GM19239 (cell line): ENCODE results near the gene TM9SF4.

Source experiments
- DNase-seq: peaks from one replicate; pipeline ENCODE4 v3.0.0; 2011; ENCODE audit warnings: low spot score; ENCODE audit not compliant: insufficient read length
- FAIRE-seq: peaks from 2 replicates; lab custom pipeline; 2011; peaks lifted over from hg19 to GRCh38; lab: Jason Lieb, UNC

The TM9SF4 gene, protein sequence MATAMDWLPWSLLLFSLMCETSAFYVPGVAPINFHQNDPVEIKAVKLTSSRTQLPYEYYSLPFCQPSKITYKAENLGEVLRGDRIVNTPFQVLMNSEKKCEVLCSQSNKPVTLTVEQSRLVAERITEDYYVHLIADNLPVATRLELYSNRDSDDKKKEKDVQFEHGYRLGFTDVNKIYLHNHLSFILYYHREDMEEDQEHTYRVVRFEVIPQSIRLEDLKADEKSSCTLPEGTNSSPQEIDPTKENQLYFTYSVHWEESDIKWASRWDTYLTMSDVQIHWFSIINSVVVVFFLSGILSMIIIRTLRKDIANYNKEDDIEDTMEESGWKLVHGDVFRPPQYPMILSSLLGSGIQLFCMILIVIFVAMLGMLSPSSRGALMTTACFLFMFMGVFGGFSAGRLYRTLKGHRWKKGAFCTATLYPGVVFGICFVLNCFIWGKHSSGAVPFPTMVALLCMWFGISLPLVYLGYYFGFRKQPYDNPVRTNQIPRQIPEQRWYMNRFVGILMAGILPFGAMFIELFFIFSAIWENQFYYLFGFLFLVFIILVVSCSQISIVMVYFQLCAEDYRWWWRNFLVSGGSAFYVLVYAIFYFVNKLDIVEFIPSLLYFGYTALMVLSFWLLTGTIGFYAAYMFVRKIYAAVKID

DNA sequence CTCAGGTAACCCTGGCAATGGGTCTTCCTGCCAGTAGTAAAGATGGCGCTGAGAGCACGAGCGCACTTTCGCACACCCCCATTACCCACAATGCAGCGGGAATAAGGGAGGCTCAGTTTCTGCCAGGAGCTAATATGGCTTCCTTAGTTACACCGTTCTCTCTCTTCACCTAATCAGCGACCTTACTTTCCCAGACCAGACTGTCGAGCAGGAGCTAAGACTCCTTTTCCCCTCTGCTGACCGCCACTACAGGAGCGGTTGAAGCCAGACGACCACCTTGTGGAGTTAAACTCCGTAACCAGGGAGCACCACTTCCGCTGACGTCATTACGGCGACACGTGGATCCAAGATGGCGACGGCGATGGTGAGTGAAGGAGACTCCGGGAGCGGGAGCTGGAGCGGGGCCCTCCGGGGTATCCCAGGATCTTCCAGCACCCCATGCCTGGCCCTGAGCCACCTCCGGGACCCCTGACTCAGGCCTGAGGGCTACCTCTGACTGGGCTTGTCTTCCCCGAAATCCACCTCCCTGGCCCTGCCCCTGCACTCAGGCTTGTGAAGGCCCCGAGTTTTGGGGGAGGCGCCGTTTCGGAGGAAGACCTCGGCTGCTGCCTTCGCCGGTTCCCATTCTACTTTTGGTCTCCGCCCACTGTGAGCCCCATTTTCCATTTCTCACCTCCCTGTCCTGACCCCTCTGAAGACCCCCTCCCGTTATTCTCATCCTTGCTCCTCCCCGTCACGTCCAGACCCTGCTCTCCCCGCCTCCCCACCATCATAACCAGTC is at the start of gene TM9SF4:
Gene TM9SF4, plus strand, starts transcription at position 323 of the 781 bp plus-strand sequence. Its CDS starts 27 bp downstream, at position 350.
- peak; percentile 88 for DNase-seq
- FAIRE-seq, result peak; percentile 89

DNA sequence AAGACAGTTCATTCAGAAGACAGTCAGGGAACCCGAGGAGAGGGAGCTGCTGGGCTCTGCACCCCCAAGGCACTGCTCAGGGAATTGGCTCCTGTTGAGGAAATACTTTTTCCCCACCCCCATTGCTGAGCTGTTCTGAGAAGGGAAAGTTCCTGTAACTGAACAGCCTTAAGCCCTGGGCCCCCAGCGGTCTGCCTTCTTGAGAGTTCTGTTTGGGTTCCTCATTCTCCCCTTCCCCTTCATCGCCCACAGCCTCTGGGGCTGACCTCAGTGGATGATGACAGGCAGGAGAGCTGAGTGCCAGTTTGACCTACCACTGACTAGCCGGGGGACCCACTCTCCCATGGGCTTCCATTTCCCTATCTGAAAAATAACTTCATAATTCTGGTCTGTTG is 46.7 kb upstream of the TM9SF4 start:
- FAIRE-seq, result no peak
- no peak for DNase-seq

DNA sequence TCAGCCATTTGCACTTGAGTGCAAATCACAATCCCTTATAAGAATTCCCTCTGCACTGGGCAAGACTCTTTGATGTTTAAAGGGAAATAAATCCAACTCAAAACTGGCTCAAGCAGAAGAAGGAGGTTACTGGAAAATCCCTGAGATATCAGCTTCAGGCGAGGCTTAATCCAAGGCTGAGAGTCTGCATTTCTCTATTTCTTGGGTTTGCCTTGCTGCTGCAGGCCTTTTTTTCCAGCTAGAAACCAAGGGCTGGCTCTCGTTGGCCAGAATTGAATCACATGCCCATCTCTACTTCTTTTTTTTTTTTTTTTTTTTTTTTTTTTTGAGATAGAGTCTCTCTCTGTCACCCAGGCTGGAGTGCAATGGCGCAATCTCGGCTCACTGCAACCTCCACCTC is 45.8 kb upstream of the TM9SF4 start:
- no peak for DNase-seq
- no peak for FAIRE-seq

- FAIRE-seq (no peak), DNase-seq (no peak)
Observed at GRCh38 chr20:32064667-32065066, 44.8 kb upstream of the TM9SF4 start.

DNA sequence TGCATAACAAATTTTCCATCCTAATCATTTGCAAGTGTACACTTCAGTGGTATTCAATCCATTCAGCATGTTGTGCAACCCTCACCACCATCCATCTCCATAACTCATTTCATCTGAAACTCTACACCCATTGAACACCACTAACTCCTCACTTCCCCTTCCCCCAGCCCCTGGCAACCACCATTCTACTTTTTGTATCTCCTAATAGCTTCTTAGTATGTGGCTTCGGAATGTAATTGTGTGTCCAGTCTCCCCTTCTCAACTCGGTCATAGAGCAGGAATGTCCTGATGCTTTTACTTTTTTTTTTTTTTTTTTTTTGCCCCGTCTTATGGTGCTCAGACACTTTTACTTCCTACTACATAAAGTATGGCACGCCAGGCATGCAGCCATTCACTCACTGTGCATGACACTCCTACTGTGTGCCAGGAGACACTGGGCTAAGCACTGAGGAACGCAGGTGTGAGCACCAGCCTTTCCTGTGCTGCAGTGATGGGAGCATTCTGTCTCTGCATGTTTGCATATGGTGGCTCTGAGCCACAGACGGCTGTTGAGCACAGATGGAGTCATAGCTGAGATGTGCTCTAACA is 42.2 kb upstream of the TM9SF4 start:
- DNase-seq, result no peak
- no peak for FAIRE-seq

DNA sequence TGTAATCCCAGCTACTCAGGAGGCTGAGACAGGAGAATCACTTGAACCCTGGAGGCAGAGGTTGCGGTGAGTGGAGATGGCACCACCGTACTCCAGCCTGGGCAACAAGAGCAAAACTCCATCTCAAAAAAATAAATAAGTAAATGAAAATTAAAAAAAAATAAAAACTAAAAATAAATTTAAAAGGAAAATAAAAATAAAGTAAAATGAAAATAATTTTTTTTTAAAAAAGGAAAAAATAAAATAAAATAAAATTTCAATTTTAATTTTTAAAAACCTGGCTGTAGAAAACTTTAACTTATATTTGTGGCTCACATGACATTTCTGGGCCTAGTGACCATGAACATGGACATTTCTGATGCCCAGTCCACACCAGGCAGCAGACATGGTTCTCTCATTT is 41.3 kb upstream of the TM9SF4 start:
- FAIRE-seq (no peak), DNase-seq (no peak)

DNA sequence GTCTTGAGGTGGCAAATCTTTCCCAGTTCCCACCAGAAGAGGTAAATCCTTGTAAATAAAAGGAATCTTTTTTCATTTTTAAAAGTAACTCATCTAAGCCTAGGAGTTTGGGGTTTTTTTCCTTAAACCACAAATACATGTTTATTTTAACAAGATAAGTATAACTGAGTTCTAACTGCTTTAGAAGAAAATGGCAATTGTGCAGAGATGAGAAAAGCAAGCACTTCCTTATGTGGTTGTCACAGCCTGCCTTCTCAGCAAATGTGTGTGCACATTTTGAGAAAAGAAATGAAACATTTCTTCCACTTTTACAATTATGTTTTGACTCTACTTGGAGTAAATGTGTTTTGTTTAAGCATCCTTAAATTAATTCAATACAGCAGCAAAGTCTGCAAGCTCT is 39.8 kb upstream of the TM9SF4 start:
- no peak for DNase-seq
- no peak for FAIRE-seq

- no peak for DNase-seq
- FAIRE-seq, result no peak
Observed at GRCh38 chr20:32070282-32070681, 39.2 kb upstream of the TM9SF4 start.

DNA sequence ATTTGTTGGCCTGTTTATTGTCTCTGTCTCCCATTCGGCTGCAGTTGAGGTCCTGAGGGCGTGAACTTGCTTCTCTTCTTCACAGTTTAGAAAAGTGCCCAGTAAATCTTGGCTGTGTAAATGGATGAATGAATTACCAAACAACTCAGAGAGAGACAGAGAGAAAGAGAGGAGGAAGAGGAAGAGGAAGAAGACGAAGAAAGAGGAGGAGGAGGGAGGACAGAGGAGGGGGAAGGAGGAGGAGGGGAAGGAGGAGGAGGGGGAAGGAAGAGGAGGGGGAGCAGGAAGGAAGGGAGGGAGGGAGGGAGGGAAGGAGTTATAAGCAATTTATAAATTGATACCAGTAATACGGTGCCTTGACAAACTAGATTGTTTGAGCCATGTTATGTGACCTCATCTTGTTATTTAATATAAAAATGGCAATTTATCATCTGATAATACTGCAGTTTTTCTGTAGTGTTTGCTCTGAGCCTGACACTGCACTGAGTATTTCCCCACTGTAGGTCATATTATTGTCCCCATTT is 38.8 kb upstream of the TM9SF4 start:
- DNase-seq, result no peak
- FAIRE-seq, result no peak

DNA sequence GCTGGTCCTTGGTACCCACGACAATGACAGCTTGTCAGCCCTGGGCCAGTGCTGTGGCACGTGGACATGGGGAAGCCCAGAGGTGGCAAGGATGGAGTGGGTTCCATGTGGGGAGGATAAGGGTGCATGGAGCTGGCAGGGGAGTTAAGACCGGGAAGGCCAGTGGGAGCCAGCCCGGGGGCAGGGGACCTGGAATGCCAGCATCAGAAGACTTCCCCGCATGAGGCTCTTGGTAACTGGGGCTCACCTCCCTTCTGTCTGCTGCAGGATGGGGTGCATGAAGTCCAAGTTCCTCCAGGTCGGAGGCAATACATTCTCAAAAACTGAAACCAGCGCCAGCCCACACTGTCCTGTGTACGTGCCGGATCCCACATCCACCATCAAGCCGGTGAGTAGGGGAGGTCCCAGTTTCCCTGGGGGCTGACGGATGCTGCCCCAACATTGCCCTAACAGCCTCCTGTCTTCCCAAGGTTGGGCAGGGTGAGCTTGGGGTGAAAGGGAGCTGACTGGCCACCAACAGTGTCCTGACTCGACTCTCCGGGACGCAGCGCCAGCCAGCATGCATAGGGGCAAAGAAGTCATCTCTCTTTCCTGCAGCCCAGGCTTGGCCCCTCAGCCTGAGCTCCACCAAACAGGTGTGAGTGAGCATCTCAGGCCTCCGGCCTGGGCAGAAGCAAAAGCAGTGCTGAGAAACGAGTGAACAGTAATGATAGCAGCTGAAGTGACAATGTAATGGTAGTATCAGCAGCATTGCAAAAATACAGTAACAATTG is 37.9 kb upstream of the TM9SF4 start:
- DNase-seq (no peak), FAIRE-seq (no peak)

- DNase-seq (no peak), FAIRE-seq (no peak)
Observed at GRCh38 chr20:32072168-32072750, 37.3 kb upstream of the TM9SF4 start.

GRCh38 chr20:32075534-32075933 is 34.0 kb upstream of the TM9SF4 start:
- no peak for FAIRE-seq

DNA sequence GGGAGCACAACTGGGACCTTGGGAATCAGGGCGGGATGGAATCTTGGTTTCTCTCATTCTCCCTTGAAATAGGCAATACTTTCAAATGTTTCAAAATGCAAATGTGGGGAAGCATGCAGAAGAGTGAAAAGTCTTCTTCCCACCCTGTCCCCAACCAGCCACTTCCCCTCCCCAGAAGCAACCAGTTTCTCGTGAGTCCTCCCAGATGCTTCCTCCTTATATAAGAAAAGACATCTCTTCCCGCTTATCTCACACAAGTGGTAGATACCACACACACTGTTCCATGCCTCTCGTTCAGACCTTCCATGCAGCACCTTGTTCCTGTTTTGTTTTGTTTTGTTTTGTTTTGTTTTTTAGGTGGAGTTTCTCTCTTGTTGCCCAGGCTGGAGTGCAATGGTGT is 32.3 kb upstream of the TM9SF4 start:
- FAIRE-seq (no peak), DNase-seq (no peak)

More at GRCh38 chr20:32075534-32075933, 34.0 kb upstream of the TM9SF4 start:
- no peak for DNase-seq

GRCh38 chr20:32078322-32078721 is 31.2 kb upstream of the TM9SF4 start:
- FAIRE-seq, result no peak
- DNase-seq, result no peak

DNA sequence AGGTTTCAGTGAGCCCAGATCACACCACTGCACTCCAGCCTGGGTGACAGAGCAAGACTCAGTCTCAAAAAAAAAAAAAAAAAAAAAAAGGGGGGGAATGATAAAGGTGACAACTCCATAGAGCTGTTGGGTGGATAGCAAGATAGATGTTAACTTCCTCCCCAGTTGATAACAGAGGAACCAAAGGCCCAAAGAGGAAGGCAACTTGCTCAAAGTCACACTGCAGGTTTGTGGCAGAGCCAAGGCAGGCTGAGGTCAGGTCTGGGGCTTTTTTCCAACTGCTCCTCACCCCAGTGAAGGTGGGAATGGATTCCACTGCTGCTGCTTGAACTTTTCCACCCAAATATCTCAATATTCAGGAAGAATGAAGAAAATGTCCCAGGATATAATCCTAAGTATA is 30.7 kb upstream of the TM9SF4 start:
- FAIRE-seq, result no peak
- DNase-seq, result no peak

DNA sequence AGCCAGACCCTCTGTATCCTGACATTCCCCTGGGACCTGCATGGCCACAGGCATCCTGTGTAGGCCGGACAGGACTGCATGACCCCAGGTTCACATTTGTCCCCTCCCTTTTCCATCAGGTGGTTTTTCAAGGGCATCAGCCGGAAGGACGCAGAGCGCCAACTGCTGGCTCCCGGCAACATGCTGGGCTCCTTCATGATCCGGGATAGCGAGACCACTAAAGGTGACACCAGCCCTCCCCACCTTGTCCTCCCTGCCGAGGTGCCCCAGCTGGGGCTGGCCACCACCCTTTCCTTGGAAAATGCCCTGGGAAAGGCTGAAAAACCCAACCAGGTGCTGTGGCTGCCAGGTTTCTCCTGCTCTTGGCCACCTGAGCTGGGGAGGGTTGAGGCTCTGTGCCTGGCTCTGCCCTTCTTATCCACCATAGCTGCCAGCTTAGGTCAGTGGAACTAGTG is 29.8 kb upstream of the TM9SF4 start:
- FAIRE-seq, result no peak

DNA sequence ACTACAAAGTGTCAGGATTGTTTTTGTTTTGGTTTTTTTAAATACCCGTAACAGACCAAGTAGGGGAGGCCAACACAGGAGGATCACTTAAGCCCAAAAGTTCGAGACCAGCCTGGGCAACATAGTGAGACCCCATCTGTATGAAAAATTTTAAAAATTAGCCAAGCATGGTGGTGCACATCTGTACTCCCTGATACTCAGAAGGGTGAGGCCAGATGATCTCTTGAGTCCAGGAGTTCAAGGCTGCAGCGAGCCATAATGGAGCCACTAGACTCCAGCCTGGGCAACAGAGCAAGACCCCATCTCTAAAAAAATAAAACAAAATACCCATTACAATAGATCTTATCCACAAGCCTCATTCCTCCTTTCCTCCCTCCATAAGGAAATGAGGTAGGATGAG is 28.7 kb upstream of the TM9SF4 start:
- no peak for FAIRE-seq
- DNase-seq, result no peak

More for the DNA sequence above, 29.8 kb upstream of the TM9SF4 start:
- DNase-seq, result no peak

- FAIRE-seq (no peak), DNase-seq (no peak)
Observed at GRCh38 chr20:32083469-32083868, 26.0 kb upstream of the TM9SF4 start.

- DNase-seq (no peak), FAIRE-seq (no peak)
Observed at GRCh38 chr20:32087070-32087469, 22.4 kb upstream of the TM9SF4 start.
